Keratinocyte (primary cell): ENCODE data around the gene PMF1. TPM values are rescaled to one million over a fixed set of nuclear protein-coding genes. Genes with fewer than 3 reads are reported as not detected.

Experiments used
- DNase-seq: peaks from one replicate; pipeline ENCODE4 v3.0.0-alpha.2; 2011; ENCODE audit warnings: low read depth, missing footprints, low spot score
- FAIRE-seq: peaks from 2 replicates; lab custom pipeline; 2011; peaks lifted over from hg19 to GRCh38; lab: Jason Lieb, UNC
- H2AFZ ChIP-seq: 2 replicates; pipeline ENCODE4 v1.6.0; 2012; ENCODE audit warnings: low read length, control low read depth, inconsistent platforms; ENCODE audit not compliant: control insufficient read depth
- H3K27ac ChIP-seq: 2 replicates; pipeline ENCODE4 v1.5.1; 2011; ENCODE audit warnings: low read length; ENCODE audit not compliant: control insufficient read depth, insufficient read depth
- H3K27me3 ChIP-seq: 3 replicates; pipeline ENCODE4 v1.6.0; 2011; ENCODE audit warnings: low read length; ENCODE audit not compliant: control insufficient read depth, insufficient read depth; ENCODE audit errors: extremely low read depth
- H3K36me3 ChIP-seq, 2 experiments: 2 replicates in 1 of 2; 3 replicates in 1 of 2; pipeline ENCODE4 v1.5.1; 2011; ENCODE audit warnings: low read length in 2 of 2, mild to moderate bottlenecking in 1 of 2; ENCODE audit not compliant: control insufficient read depth in 2 of 2, insufficient read depth in 2 of 2; ENCODE audit errors: extremely low read depth in 1 of 2
- H3K4me1 ChIP-seq: 3 replicates; pipeline ENCODE4 v1.5.1; 2011; ENCODE audit warnings: low read length; ENCODE audit not compliant: control insufficient read depth, insufficient read depth; ENCODE audit errors: extremely low read depth
- H3K4me2 ChIP-seq: 3 replicates; pipeline ENCODE4 v1.6.0; 2011; ENCODE audit warnings: low read depth, low read length; ENCODE audit not compliant: control insufficient read depth, insufficient read depth; ENCODE audit errors: extremely low read depth
- H3K4me3 ChIP-seq, 3 experiments: fragments of 200-600 bp in 1 of 3; sonication (generic) in 1 of 3; 2 replicates in 2 of 3; 3 replicates in 1 of 3; pipeline ENCODE4 v1.5.1; 2011 to 2016; ENCODE audit warnings: low read length in 3 of 3, mild to moderate bottlenecking in 3 of 3, control low read depth in 2 of 3, inconsistent platforms in 1 of 3, low read depth in 1 of 3, mixed read lengths in 1 of 3, mixed run types in 1 of 3, moderate library complexity in 1 of 3; ENCODE audit not compliant: control insufficient read depth in 2 of 3, insufficient read depth in 2 of 3; ENCODE audit errors: extremely low read depth in 1 of 3
- H3K79me2 ChIP-seq: 2 replicates; pipeline ENCODE4 v1.6.0; 2012; ENCODE audit warnings: low read length; ENCODE audit not compliant: control insufficient read depth, insufficient read depth
- H3K9ac ChIP-seq: 3 replicates; pipeline ENCODE4 v1.6.0; 2011; ENCODE audit warnings: low read length; ENCODE audit not compliant: control insufficient read depth, insufficient read depth; ENCODE audit errors: extremely low read depth
- H3K9me1 ChIP-seq: 3 replicates; pipeline ENCODE4 v1.6.0; 2011; ENCODE audit warnings: low read length; ENCODE audit not compliant: control insufficient read depth, insufficient read depth; ENCODE audit errors: extremely low read depth
- H3K9me3 ChIP-seq: 2 replicates; pipeline ENCODE4 v1.5.1; 2012; ENCODE audit warnings: low read depth, low read length; ENCODE audit not compliant: control insufficient read depth
- H4K20me1 ChIP-seq: 3 replicates; pipeline ENCODE4 v1.6.0; 2011; ENCODE audit warnings: low read length; ENCODE audit not compliant: control insufficient read depth, insufficient read depth; ENCODE audit errors: extremely low read depth
- CTCF ChIP-seq, 3 experiments: IDR thresholded peaks in 1 of 3; conservative IDR thresholded peaks in 1 of 3; optimal IDR thresholded peaks in 1 of 3; 2 replicates in 2 of 3; 3 replicates in 1 of 3; pipeline versions ENCODE3 to v1.5.1; 2011; ENCODE audit warnings: low read length in 3 of 3, mild to moderate bottlenecking in 3 of 3, moderate library complexity in 2 of 3, control low read depth in 1 of 3, inconsistent platforms in 1 of 3; ENCODE audit not compliant: insufficient read depth in 2 of 3; ENCODE audit errors: extremely low read depth in 1 of 3
- EZH2 ChIP-seq: IDR thresholded peaks from one replicate; pipeline ENCODE4 v1.6.1; 2012; ENCODE audit warnings: inconsistent platforms, mild to moderate bottlenecking, low read length, moderate library complexity
- dilution Hi-C: fragments of 300-500 bp; cut with MboI; formaldehyde crosslinking; loops from one replicate; pipeline ENCODE4 v1.7.0; 2020; ENCODE audit warnings: low sequenced_read_pairs; ENCODE audit not compliant: extremely low pct_ligation_motif_present
- polyA plus RNA-seq, 5 experiments: library from polyadenylated mRNA; depleted of rRNA in 3 of 5; stranded (reverse) in 3 of 5; stranded (forward) in 1 of 5; unstranded in 1 of 5; fragments of >200 nt; gene quantifications; 1 replicate in 1 of 5; 2 replicates in 3 of 5; 3 replicates in 1 of 5; pipeline versions ENCODE4 v1.2.1 to v1.2.3, GENCODE V29; 2011 to 2012; ENCODE audit warnings: missing spikeins in 2 of 5, low read depth in 1 of 5, low replicate concordance in 1 of 5

PMF1 gene
- polyA plus RNA-seq, 1 donor (not counting 4 experiments of a cell fraction or from before 2014, with no cell fraction given) = 41.0 TPM

- no peaks in the 10 kb centered on the region for H3K9me1 ChIP-seq
- no peak for TF ChIP-seq EZH2
- no peak for TF ChIP-seq CTCF (optimal IDR thresholded peaks at IDR 0.05 in 1 of 3, IDR thresholded peaks at IDR 0.05 in 1 of 3, conservative IDR thresholded peaks at IDR 0.05 in 1 of 3; ENCODE audit: extremely low read depth in 1 of 3, insufficient read depth in 2 of 3, low read length in 3 of 3)
Observed at GRCh38 chr1:156246781-156247459, 34.1 kb downstream of the PMF1 start.

GRCh38 chr1:156247460-156248322, 34.9 kb downstream of the PMF1 start, which contains the start of gene PAQR6:
TSS of gene PAQR6 (minus strand) at chr1:156248056. CDS start at chr1:156246731, 1,325 bp downstream.
- Histone ChIP-seq H3K4me2 (peak within 1 kb of the TSS; percentile 41), H3K9me3 (no peaks in the 10 kb centered on the region), H3K9ac (no peak within 1 kb of the TSS), H3K36me3 (peaks cover 15 to 29% of the 10 kb centered on the region in 2 experiments), H3K4me3 (no peak within 1 kb of the TSS), H4K20me1 (no peaks in the 10 kb centered on the region), H3K79me2 (no peaks in the 10 kb centered on the region), H3K9me1 (no peaks in the 10 kb centered on the region), H2AFZ (no peak within 1 kb of the TSS), H3K27me3 (peaks cover 13% of the 10 kb centered on the region), H3K4me1 (peaks cover 25% of the 10 kb centered on the region), H3K27ac (no peak within 1 kb of the TSS)
- no peak for TF ChIP-seq CTCF (optimal IDR thresholded peaks at IDR 0.05 in 1 of 3, IDR thresholded peaks at IDR 0.05 in 1 of 3, conservative IDR thresholded peaks at IDR 0.05 in 1 of 3; ENCODE audit: extremely low read depth in 1 of 3, insufficient read depth in 2 of 3, low read length in 3 of 3)
- TF ChIP-seq EZH2 = no peak
- dilution Hi-C loops = no loop called here
- FAIRE-seq = no peak
- no peak for DNase-seq

More at GRCh38 chr1:156246781-156247459, 34.1 kb downstream of the PMF1 start:
- FAIRE-seq = peak; percentile 32
- Histone ChIP-seq H3K9me3 (no peaks in the 10 kb centered on the region), H3K27ac (no peak overlapping the region), H3K4me2 (peak overlapping the region; percentile 41), H3K4me3 (no peak overlapping the region), H3K9ac (no peak overlapping the region), H3K79me2 (no peaks in the 10 kb centered on the region), H3K27me3 (peaks cover 13% of the 10 kb centered on the region), H2AFZ (no peak overlapping the region), H3K4me1 (peaks cover 27% of the 10 kb centered on the region), H4K20me1 (no peaks in the 10 kb centered on the region), H3K36me3 (peaks cover 14 to 23% of the 10 kb centered on the region in 2 experiments)
- no peak for DNase-seq
- dilution Hi-C loops = no loop called here
